ENCODE results near the gene CTNND2.

Gene CTNND2

DNA sequence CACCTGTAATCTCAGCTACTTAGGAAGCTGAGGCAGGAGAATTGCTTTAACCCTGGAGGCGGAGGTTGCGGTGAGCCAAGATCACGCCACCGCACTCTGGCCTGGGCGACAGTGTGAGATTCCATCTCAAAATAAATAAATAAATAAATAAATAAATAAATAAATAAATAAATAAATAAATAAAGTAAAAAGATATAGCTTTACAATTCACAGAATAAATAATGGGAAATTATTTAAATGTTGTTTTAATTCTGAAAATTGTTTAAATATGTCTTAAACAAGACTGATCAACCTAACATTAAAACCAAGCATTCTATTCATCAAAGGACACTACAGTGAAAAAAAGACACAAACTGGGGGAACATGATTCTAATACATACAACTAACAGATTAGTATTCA, 357.1 kb downstream of the CTNND2 start:
- no peak for DNase-seq (ENCODE audit: low read depth in 1 of 2, low spot score in 1 of 2)
- in situ Hi-C loops (cut with HindIII; ENCODE audit: low pct_unique_long_range_greater_than_20kb, low sequenced_read_pairs), result no loop called here
- TF ChIP-seq JUND (IDR thresholded peaks at IDR 0.05; ENCODE audit: low read depth), result no peak

DNA sequence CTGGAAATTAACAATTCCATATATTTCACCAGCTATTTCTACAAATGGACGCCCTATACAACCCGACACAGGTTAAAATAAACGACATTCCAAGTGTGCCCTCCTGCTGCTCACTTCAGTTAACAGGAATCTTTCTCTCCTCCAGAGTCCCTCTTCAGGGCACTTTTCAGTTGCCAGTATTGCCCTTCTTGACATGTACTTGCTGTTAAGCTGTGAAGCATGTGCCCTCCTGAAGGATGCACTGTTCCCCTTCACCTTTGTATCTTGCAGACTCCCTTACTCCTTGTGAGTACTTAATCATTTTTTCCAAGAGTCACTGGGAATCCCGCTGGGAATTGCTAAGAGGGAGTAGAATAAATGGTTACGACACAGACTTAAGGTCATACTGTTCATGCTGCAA, 364.1 kb downstream of the CTNND2 start:
- TF ChIP-seq JUND (IDR thresholded peaks at IDR 0.05; ENCODE audit: low read depth), result no peak
- in situ Hi-C loops (cut with HindIII; ENCODE audit: low pct_unique_long_range_greater_than_20kb, low sequenced_read_pairs), result no loop called here
- DNase-seq (ENCODE audit: low read depth in 1 of 2, low spot score in 1 of 2), result no peak

DNA sequence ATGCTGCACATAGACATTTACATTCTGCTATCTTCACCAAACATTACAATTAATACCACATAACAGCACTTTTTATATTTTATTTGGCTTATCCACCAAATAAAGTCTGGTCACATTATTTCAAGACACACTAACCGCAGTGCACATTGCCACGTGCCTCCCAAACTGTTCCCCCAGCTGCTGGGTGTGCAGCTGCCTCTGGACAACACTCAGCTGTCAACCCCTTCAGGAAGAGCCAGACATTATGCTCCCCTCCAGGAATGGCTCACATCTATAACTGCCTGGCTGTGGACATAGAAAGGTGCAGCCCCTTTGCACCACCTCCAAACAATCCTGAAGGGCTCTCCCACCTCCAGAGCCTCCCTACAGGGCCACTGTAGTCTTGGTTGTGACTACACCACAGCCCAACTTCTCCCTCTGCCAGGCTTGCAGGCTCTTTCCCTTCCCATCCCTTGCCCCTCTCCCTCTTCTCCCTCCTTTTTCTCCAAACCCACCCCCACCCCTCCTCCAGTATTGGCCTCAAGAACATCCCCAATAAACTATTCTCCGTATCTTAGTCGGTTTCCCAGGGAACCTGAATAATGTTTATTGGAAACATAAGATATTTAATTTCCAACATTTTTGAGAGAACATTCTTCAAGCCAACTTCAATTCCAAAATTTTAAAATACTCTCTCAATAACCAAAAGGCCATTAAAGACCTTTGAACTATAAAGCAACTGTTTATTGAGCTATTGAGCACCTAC, 372.3 kb downstream of the CTNND2 start:
- in situ Hi-C loops (cut with HindIII; ENCODE audit: low pct_unique_long_range_greater_than_20kb, low sequenced_read_pairs), result no loop called here
- TF ChIP-seq JUND (IDR thresholded peaks at IDR 0.05; ENCODE audit: low read depth), result no peak
- DNase-seq (ENCODE audit: low read depth in 1 of 2, low spot score in 1 of 2), result no peak

- no peak for TF ChIP-seq JUND (IDR thresholded peaks at IDR 0.05; ENCODE audit: low read depth)
- in situ Hi-C loops (cut with HindIII; ENCODE audit: low pct_unique_long_range_greater_than_20kb, low sequenced_read_pairs), result no loop called here
- DNase-seq (ENCODE audit: low read depth in 1 of 2, low spot score in 1 of 2), result no peak
Observed at GRCh38 chr5:11528720-11529119, 375.5 kb downstream of the CTNND2 start.

DNA sequence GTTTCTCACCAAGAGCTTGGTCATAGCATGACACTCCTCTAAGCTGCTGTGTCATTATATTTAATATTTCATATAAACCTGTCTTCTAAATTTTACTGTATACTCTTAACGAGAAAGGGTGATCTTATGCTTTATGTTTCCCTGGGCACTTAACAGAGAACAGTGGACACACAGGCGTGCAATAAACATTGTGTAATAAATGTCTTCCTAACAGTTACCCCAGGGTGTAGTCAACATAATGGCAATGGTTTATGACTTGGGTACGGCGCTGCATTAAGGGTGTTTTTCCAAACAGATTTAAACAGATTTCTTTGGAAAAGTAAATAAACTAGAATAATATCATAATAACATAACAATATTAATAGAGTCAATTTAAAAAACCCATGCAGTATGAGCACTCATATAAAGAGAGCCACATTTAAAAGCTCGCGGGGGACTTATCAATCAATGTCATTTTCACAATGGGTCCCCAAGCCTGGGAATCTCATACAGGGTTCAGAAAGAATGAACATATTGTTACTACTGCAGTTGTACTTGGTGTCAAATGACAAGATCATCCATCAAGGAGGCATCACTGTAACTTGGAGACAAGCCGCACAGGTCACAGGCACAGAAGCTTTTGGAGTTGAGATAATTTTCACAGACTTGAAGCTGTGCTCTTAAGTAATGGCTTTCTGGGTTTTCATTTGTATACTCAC, 376.4 kb downstream of the CTNND2 start:
- in situ Hi-C loops (cut with HindIII; ENCODE audit: low pct_unique_long_range_greater_than_20kb, low sequenced_read_pairs), result no loop called here
- TF ChIP-seq JUND (IDR thresholded peaks at IDR 0.05; ENCODE audit: low read depth), result no peak
- DNase-seq (ENCODE audit: low read depth in 1 of 2, low spot score in 1 of 2), result no peak

GRCh38 chr5:11525020-11525419, 379.2 kb downstream of the CTNND2 start:
- TF ChIP-seq JUND (IDR thresholded peaks at IDR 0.05; ENCODE audit: low read depth), result no peak
- DNase-seq (ENCODE audit: low read depth in 1 of 2, low spot score in 1 of 2), result no peak
- in situ Hi-C loops (cut with HindIII; ENCODE audit: low pct_unique_long_range_greater_than_20kb, low sequenced_read_pairs), result no loop called here

GRCh38 chr5:11524188-11524587, 380.1 kb downstream of the CTNND2 start:
- in situ Hi-C loops (cut with HindIII; ENCODE audit: low pct_unique_long_range_greater_than_20kb, low sequenced_read_pairs), result no loop called here
- no peak for DNase-seq (ENCODE audit: low read depth in 1 of 2, low spot score in 1 of 2)
- no peak for TF ChIP-seq JUND (IDR thresholded peaks at IDR 0.05; ENCODE audit: low read depth)

DNA sequence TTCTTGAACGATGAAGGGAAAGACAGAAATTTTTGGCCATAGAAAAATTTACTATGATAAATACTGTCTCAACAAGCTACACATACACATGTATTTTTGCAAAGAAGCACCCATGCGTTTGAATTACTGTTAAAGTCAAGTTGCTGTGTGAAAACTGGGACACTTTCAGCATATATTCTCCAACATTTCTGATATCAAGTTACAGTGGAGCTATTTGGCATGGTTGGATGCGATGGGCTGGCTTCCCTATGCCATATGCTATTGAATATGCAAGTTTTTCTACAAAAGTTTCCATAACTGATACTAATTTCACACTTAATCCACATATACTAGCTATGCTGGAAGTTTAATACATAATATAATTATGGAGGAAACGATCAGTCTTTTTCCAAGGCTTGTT, 381.4 kb downstream of the CTNND2 start:
- no peak for DNase-seq (ENCODE audit: low read depth in 1 of 2, low spot score in 1 of 2)
- in situ Hi-C loops (cut with HindIII; ENCODE audit: low pct_unique_long_range_greater_than_20kb, low sequenced_read_pairs), result no loop called here
- no peak for TF ChIP-seq JUND (IDR thresholded peaks at IDR 0.05; ENCODE audit: low read depth)

DNA sequence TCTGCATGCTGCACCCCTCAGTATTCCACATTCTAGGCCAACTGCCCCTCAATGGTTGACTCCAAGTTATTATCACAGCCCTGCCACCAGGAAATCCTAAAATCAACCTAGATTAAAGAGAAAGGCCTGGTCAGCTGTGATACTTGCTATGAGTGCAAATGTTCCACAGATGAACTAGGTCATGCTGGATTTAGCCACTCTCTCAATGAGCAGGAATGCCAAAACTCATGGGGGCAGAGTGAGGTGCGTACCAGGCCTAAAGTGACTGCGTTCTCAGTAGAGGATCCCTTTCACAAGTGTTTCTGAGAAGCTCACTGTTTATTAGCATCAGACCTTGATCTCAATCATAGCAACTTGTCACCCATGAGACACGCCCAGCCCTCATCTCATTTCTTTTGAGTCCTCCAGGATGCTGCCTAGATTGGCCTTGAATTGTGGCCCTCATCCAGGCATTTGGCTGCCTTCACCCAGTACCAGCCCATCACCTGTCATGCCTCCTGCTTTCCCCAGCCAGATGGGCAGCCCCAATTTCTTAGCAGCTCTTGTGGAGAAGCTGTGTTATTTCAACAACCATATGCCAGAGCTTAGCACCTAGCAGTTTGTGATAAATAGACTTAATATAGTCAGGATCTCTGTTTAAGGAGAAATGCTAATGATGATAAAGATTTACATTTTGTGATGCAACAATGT, 383.9 kb downstream of the CTNND2 start:
- in situ Hi-C loops (cut with HindIII; ENCODE audit: low pct_unique_long_range_greater_than_20kb, low sequenced_read_pairs), result no loop called here
- no peak for TF ChIP-seq JUND (IDR thresholded peaks at IDR 0.05; ENCODE audit: low read depth)

GRCh38 chr5:11519236-11519635, 385.0 kb downstream of the CTNND2 start:
- in situ Hi-C loops (cut with HindIII; ENCODE audit: low pct_unique_long_range_greater_than_20kb, low sequenced_read_pairs), result no loop called here
- TF ChIP-seq JUND (IDR thresholded peaks at IDR 0.05; ENCODE audit: low read depth), result no peak
- no peak for DNase-seq (ENCODE audit: low read depth in 1 of 2, low spot score in 1 of 2)

More for the DNA sequence above, 383.9 kb downstream of the CTNND2 start:
- DNase-seq (ENCODE audit: low read depth in 1 of 2, low spot score in 1 of 2), result no peak

- in situ Hi-C loops (cut with HindIII; ENCODE audit: low pct_unique_long_range_greater_than_20kb, low sequenced_read_pairs), result no loop called here
- TF ChIP-seq JUND (IDR thresholded peaks at IDR 0.05; ENCODE audit: low read depth), result no peak
- no peak for DNase-seq (ENCODE audit: low read depth in 1 of 2, low spot score in 1 of 2)
Observed at GRCh38 chr5:11518676-11519075, 385.6 kb downstream of the CTNND2 start.

- TF ChIP-seq JUND (IDR thresholded peaks at IDR 0.05; ENCODE audit: low read depth), result no peak
- no peak for DNase-seq (ENCODE audit: low read depth in 1 of 2, low spot score in 1 of 2)
- in situ Hi-C loops (cut with HindIII; ENCODE audit: low pct_unique_long_range_greater_than_20kb, low sequenced_read_pairs), result no loop called here
Observed at GRCh38 chr5:11514705-11515432, 389.4 kb downstream of the CTNND2 start.
